ENCODE data around the gene KLF16. TPM values are rescaled to one million over a fixed set of nuclear protein-coding genes. Genes with fewer than 3 reads are reported as not detected.

KLF16 gene
- total RNA-seq, 5 donors from 2014 or later (not counting 1 experiment from before 2014, with no cell fraction given) = 29.8 to 61.4 (median 32.7) TPM

- Histone ChIP-seq H3K4me3 (ENCODE audit: control insufficient read depth in 1 of 2, extremely low read depth in 1 of 2, low read length in 1 of 2) (no peak overlapping the region), H3K36me3 (ENCODE audit: control insufficient read depth in 2 of 2, extremely low read depth in 1 of 2, insufficient read depth in 1 of 2, low read length in 1 of 2) (peaks cover 25 to 42% of the 10 kb centered on the region in 2 donors), H3K9me3 (no peaks in the 10 kb centered on the region), H3K27me3 (replicated peaks in 1 of 2; ENCODE audit: control insufficient read depth in 2 of 2, extremely low read depth in 1 of 2, insufficient read depth in 2 of 2, low read length in 1 of 2) (no peaks in the 10 kb centered on the region), H3K4me1 (ENCODE audit: control insufficient read depth in 1 of 2, extremely low read depth in 1 of 2, insufficient read depth in 2 of 2, low read length in 2 of 2) (peaks cover 0 to 26% of the 10 kb centered on the region in 2 experiments), H3K27ac (ENCODE audit: low read length) (no peak overlapping the region)
- 92% methylated on average over 14 of the region's 26 CpGs for WGBS (ENCODE audit: insufficient coverage)
- Mint-ChIP-seq H3K4me3 (no peak overlapping the region), H3K27ac (no peak overlapping the region), H3K27me3 (no peaks in the 10 kb centered on the region), H3K36me3 (peaks cover 8% of the 10 kb centered on the region), H3K4me1 (peaks cover 11 to 13% (median 12%) of the 10 kb centered on the region in 3 donors), H3K9me3 (no peaks in the 10 kb centered on the region)
- DNase-seq = no peak
- ChIA-PET CTCF (interaction anchor here (0.5 to 0.7 kb wide), 3 partner anchors 19 to 978 kb away, joined by 3 to 4 read pairs (median 3); no protein-coding TSS in a partner anchor), POLR2A (no interaction called here)
- no peak for ATAC-seq (replicated peaks in 1 of 4)
These were observed 48.4 kb downstream of the KLF16 start for GRCh38 chr19:1814833-1815604.

- POLR2A ChIA-PET = no interaction called here
- no peak overlapping the region for H3K4me3 Mint-ChIP-seq
These were observed 49.0 kb downstream of the KLF16 start for GRCh38 chr19:1814391-1814790.

GRCh38 chr19:1813192-1814182 is 49.9 kb downstream of the KLF16 start:
- Mint-ChIP-seq H3K9me3 (no peaks in the 10 kb centered on the region), H3K4me1 (peaks cover 11 to 13% (median 12%) of the 10 kb centered on the region in 3 donors), H3K36me3 (peaks cover 7% of the 10 kb centered on the region), H3K4me3 (peak overlapping the region; percentile 89 to 91 (median 89)), H3K27ac (peak overlapping the region; percentile 85 to 91), H3K27me3 (no peaks in the 10 kb centered on the region)
- Histone ChIP-seq H3K36me3 (ENCODE audit: control insufficient read depth in 2 of 2, extremely low read depth in 1 of 2, insufficient read depth in 1 of 2, low read length in 1 of 2) (peaks cover 15 to 27% of the 10 kb centered on the region in 2 donors), H3K27ac (ENCODE audit: low read length) (peak overlapping the region; percentile 34), H3K27me3 (replicated peaks in 1 of 2; ENCODE audit: control insufficient read depth in 2 of 2, extremely low read depth in 1 of 2, insufficient read depth in 2 of 2, low read length in 1 of 2) (no peaks in the 10 kb centered on the region), H3K4me3 (ENCODE audit: control insufficient read depth in 1 of 2, extremely low read depth in 1 of 2, low read length in 1 of 2) (peak overlapping the region; percentile 65 to 78), H3K9me3 (no peaks in the 10 kb centered on the region), H3K4me1 (ENCODE audit: control insufficient read depth in 1 of 2, extremely low read depth in 1 of 2, insufficient read depth in 2 of 2, low read length in 2 of 2) (peaks cover 0 to 26% of the 10 kb centered on the region in 2 experiments)
- ATAC-seq (replicated peaks in 1 of 4) (no peak), DNase-seq (no peak)
- WGBS (ENCODE audit: insufficient coverage) = 84% methylated on average over 13 of the region's 21 CpGs
- ChIA-PET CTCF (interaction anchor here in 1 of 2 donors (0.6 kb wide), 1 partner anchor 1653 kb away, joined by 3 read pairs; no protein-coding TSS in a partner anchor), POLR2A (no interaction called here)

More at GRCh38 chr19:1814391-1814790, 49.0 kb downstream of the KLF16 start:
- H3K27ac Mint-ChIP-seq = no peak overlapping the region
- ATAC-seq (replicated peaks in 1 of 4) = no peak
- WGBS (ENCODE audit: insufficient coverage) = 88% methylated on average over 6 of the region's 10 CpGs
- H3K9me3 Mint-ChIP-seq = no peaks in the 10 kb centered on the region
- Histone ChIP-seq H3K4me3 (ENCODE audit: control insufficient read depth in 1 of 2, extremely low read depth in 1 of 2, low read length in 1 of 2) (no peak overlapping the region), H3K9me3 (no peaks in the 10 kb centered on the region), H3K27ac (ENCODE audit: low read length) (no peak overlapping the region), H3K4me1 (ENCODE audit: control insufficient read depth in 1 of 2, extremely low read depth in 1 of 2, insufficient read depth in 2 of 2, low read length in 2 of 2) (peaks cover 0 to 26% of the 10 kb centered on the region in 2 experiments), H3K36me3 (ENCODE audit: control insufficient read depth in 2 of 2, extremely low read depth in 1 of 2, insufficient read depth in 1 of 2, low read length in 1 of 2) (peaks cover 19 to 36% of the 10 kb centered on the region in 2 donors), H3K27me3 (replicated peaks in 1 of 2; ENCODE audit: control insufficient read depth in 2 of 2, extremely low read depth in 1 of 2, insufficient read depth in 2 of 2, low read length in 1 of 2) (no peaks in the 10 kb centered on the region)
- CTCF ChIA-PET = interaction anchor here (0.5 to 0.7 kb wide), 4 partner anchors 18 to 1652 kb away, joined by 3 to 4 read pairs (median 3); no protein-coding TSS in a partner anchor
- H3K4me1 Mint-ChIP-seq = peaks cover 11 to 13% (median 12%) of the 10 kb centered on the region in 3 donors
- DNase-seq = no peak
- peaks cover 7% of the 10 kb centered on the region for H3K36me3 Mint-ChIP-seq
- H3K27me3 Mint-ChIP-seq = no peaks in the 10 kb centered on the region

GRCh38 chr19:1812426-1813191 is 50.8 kb downstream of the KLF16 start:
- Histone ChIP-seq H3K27me3 (replicated peaks in 1 of 2; ENCODE audit: control insufficient read depth in 2 of 2, extremely low read depth in 1 of 2, insufficient read depth in 2 of 2, low read length in 1 of 2) (no peaks in the 10 kb centered on the region), H3K36me3 (ENCODE audit: control insufficient read depth in 2 of 2, extremely low read depth in 1 of 2, insufficient read depth in 1 of 2, low read length in 1 of 2) (peaks cover 11 to 18% of the 10 kb centered on the region in 2 donors), H3K27ac (ENCODE audit: low read length) (peak overlapping the region; percentile 34), H3K9me3 (no peaks in the 10 kb centered on the region), H3K4me1 (ENCODE audit: control insufficient read depth in 1 of 2, extremely low read depth in 1 of 2, insufficient read depth in 2 of 2, low read length in 2 of 2) (peaks cover 0 to 26% of the 10 kb centered on the region in 2 experiments), H3K4me3 (ENCODE audit: control insufficient read depth in 1 of 2, extremely low read depth in 1 of 2, low read length in 1 of 2) (peak overlapping the region; percentile 65 to 78)
- Mint-ChIP-seq H3K4me1 (peaks cover 11 to 13% (median 12%) of the 10 kb centered on the region in 3 donors), H3K27me3 (no peaks in the 10 kb centered on the region), H3K4me3 (peak overlapping the region; percentile 89 to 91 (median 89)), H3K27ac (peak overlapping the region; percentile 85 to 91), H3K9me3 (no peaks in the 10 kb centered on the region), H3K36me3 (peaks cover 4% of the 10 kb centered on the region)
- ChIA-PET CTCF (no interaction called here), POLR2A (no interaction called here)
- under 1% methylated on average over 42 of the region's 47 CpGs for WGBS (ENCODE audit: insufficient coverage)
- ATAC-seq (replicated peaks in 1 of 4) (peak; percentile 77 to 81 (median 80)), DNase-seq (peak; percentile 58 to 88 (median 74))

GRCh38 chr19:1811942-1812425 is 51.4 kb downstream of the KLF16 start, which contains the start of gene ATP8B3:
Gene ATP8B3 (minus strand): TSS chr19:1812276. CDS start chr19:1811736, 540 bp downstream.
- no peaks in the 10 kb centered on the region for H3K27me3 ChIP-seq (replicated peaks in 1 of 2; ENCODE audit: control insufficient read depth in 2 of 2, extremely low read depth in 1 of 2, insufficient read depth in 2 of 2, low read length in 1 of 2)
- peak in 5 of 35 experiments; percentile 16 to 75 (median 67) for DNase-seq
- H3K27ac ChIP-seq (ENCODE audit: low read length) = peak within 1 kb of the TSS; percentile 34
- peaks cover 11 to 13% (median 12%) of the 10 kb centered on the region in 3 donors for H3K4me1 Mint-ChIP-seq
- CTCF ChIA-PET = interaction anchor here in 1 of 2 donors (0.6 kb wide), 1 partner anchor 265 kb away, joined by 4 read pairs; no protein-coding TSS in a partner anchor
- POLR2A ChIA-PET = no interaction called here
- H3K27ac Mint-ChIP-seq = peak within 1 kb of the TSS; percentile 85 to 91
- H3K36me3 Mint-ChIP-seq = peaks cover 4% of the 10 kb centered on the region
- no peaks in the 10 kb centered on the region for H3K9me3 ChIP-seq
- H3K27me3 Mint-ChIP-seq = no peaks in the 10 kb centered on the region
- H3K4me3 Mint-ChIP-seq = peak within 1 kb of the TSS; percentile 89 to 91 (median 89)
- H3K4me3 ChIP-seq (ENCODE audit: control insufficient read depth in 1 of 2, extremely low read depth in 1 of 2, low read length in 1 of 2) = peak within 1 kb of the TSS; percentile 65 to 78
- ATAC-seq (replicated peaks in 1 of 4) = peak in 3 of 4 experiments; percentile 24 to 79 (median 78)
- peaks cover 0 to 26% of the 10 kb centered on the region in 2 experiments for H3K4me1 ChIP-seq (ENCODE audit: control insufficient read depth in 1 of 2, extremely low read depth in 1 of 2, insufficient read depth in 2 of 2, low read length in 2 of 2)
- H3K9me3 Mint-ChIP-seq = no peaks in the 10 kb centered on the region
- WGBS (ENCODE audit: insufficient coverage) = under 1% methylated on average over 28 of the region's 48 CpGs
- H3K36me3 ChIP-seq (ENCODE audit: control insufficient read depth in 2 of 2, extremely low read depth in 1 of 2, insufficient read depth in 1 of 2, low read length in 1 of 2) = peaks cover 8 to 12% of the 10 kb centered on the region in 2 donors
